ENCODE measurements around the gene IFI30. TPM values are rescaled to one million over a fixed set of nuclear protein-coding genes. Genes with fewer than 3 reads are reported as not detected.

Gene IFI30
- polyA plus RNA-seq, 6 donors from 2014 or later: 107 to 293 (median 206) TPM

DNA sequence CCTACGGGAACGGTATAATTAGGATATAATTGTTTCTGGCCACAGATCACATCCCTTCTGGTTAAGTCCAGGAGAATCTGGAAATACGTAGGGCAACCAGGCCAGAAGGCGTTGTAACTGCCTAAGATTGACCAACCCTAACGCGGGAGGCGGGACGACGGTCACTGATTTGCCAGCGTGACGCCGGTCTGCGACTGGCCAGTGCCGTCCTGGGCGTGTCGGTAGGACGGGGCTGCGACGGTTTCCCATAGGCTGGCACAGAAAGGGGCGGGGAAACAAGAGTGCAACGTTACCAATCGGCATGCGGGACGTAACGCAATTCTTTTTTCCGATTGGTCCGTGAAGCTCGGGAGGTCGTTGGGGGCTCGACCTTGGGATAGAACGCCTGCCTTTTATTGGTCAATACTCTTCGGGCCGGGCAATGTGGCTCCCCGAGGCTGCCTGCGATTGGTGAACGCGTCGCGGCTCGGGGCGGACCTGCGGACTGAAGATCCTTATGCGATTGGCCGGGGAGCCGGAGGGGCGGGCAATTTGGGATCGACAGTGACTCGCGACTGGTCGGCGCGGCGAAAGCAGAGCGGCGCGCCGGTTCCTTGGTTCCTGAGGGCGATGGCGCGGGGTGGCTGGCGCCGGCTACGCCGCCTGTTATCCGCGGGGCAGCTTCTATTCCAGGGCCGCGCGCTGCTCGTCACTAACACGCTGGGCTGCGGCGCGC lies 19.2 kb downstream of the IFI30 start, which contains the start of gene MPV17L2:
MPV17L2 (plus strand) TSS at position 546 of the 715 bp plus-strand sequence; CDS start at position 610, 64 bp downstream.
- peak within 1 kb of the TSS; percentile 89 to 99 (median 98) for H3K27ac Mint-ChIP-seq

DNA sequence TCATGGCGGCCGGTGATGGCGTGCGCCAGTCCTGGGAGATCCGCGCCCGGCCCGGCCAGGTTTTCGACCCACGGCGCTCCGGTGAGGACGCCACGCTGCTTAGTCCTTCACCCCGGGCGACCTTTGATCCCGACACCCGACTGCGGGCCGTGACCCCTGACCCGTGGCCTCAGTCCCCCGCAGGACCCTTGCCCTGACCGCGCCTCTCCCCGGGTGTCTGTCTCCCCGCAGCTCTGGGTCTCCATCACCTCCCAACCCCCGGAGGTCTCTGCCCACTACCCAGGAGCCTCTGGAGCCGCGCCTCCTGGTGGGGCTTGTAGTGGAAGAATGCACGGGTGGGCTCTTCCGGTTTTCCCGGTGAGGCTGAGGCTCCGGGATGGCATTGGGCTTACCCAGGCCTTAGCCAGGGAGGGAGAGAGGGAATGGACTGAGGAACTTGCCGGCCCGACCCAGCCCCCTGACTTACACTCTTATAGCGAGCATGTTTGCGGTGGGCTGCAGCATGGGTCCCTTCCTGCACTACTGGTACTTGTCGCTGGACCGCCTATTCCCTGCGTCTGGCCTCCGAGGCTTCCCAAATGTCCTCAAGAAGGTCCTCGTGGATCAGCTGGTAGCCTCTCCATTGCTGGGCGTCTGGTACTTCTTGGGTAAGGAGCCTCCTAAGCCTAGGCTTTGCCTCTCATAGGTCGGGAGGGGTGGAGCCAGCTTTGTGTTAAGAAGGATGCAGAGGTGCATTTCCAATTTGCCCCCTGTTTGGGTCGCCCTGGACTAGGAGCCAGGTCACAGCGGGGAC lies 20.0 kb downstream of the IFI30 start:
- Mint-ChIP-seq H3K27ac (peak overlapping the region; percentile 70 to 99 (median 98)), H3K4me3 (peak overlapping the region; percentile 85 to 97 (median 90)), H3K4me1 (peaks cover 25 to 48% (median 29%) of the 10 kb centered on the region in 3 donors), H3K27me3 (no peaks in the 10 kb centered on the region), H3K36me3 (peaks cover 0 to 8% of the 10 kb centered on the region in 2 donors), H3K9me3 (no peaks in the 10 kb centered on the region)
- no peak for ATAC-seq (ENCODE audit: low read depth in 2 of 2)
- no peak for DNase-seq

More for the DNA sequence above, 19.2 kb downstream of the IFI30 start, which contains the start of gene MPV17L2:
- DNase-seq: peak; percentile 99
- H3K9me3 Mint-ChIP-seq: no peaks in the 10 kb centered on the region
- H3K27me3 Mint-ChIP-seq: no peaks in the 10 kb centered on the region
- H3K4me3 Mint-ChIP-seq: peak within 1 kb of the TSS; percentile 85 to 97 (median 90)
- H3K4me1 Mint-ChIP-seq: peaks cover 25 to 47% (median 25%) of the 10 kb centered on the region in 3 donors
- ATAC-seq (ENCODE audit: low read depth in 2 of 2): peak; percentile 80 to 81
- peaks cover 0 to under 1% of the 10 kb centered on the region in 2 donors for H3K36me3 Mint-ChIP-seq

DNA sequence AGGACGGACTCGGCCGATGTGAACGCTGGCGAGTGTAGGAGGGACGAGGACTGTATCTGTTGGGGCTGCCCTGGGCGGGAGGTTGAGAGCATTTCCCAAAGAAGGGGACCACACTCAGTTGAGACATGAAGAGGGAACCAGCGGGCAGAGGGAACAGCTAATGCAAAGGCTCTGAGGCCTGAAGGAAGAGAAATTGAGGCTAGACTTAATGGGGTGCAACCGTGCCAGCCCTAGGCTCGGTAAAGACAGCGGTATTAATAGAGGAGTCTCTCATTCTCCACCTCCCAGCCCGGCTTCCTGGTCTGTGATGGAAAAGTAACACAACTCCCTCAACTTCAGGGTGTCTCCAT lies 20.5 kb downstream of the IFI30 start:
- Mint-ChIP-seq H3K4me1 (peaks cover 25 to 45% (median 29%) of the 10 kb centered on the region in 3 donors), H3K36me3 (peaks cover 0 to 11% of the 10 kb centered on the region in 2 donors), H3K4me3 (peak overlapping the region; percentile 85 to 97 (median 90)), H3K27ac (peak overlapping the region in 4 of 6 donors; percentile 78 to 88 (median 82)), H3K9me3 (no peaks in the 10 kb centered on the region), H3K27me3 (no peaks in the 10 kb centered on the region)
- ATAC-seq (ENCODE audit: low read depth in 2 of 2) (no peak), DNase-seq (no peak)

DNA sequence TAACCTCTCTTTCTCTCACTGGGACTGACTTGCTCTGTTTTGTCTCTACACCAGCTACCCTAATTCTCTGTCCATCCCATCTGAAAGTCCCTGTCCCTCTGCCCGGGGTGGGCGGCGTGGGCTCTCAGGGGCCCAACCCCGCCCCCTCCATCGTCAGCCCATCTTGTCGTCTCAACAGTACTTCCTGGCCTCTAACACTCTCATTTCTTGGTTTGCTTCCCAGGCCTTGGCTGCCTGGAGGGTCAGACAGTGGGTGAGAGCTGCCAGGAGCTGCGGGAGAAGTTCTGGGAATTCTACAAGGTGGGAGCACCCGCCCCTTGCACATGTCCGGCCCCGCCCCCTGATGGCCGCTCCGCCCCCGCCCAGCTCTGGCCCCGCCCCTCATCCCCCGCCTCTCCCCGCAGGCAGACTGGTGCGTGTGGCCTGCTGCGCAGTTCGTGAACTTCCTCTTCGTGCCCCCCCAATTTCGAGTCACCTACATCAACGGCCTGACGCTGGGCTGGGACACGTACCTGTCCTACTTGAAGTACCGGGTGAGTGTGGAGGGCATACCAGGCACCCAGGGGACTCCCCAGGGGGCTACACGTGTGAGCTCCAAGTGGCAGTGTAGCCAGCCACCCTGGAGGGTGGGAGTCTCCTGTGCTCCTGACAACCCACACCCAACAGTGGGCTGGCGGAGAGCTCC lies 21.1 kb downstream of the IFI30 start:
- peak overlapping the region; percentile 85 to 97 (median 90) for H3K4me3 Mint-ChIP-seq
- peaks cover 25 to 43% (median 29%) of the 10 kb centered on the region in 3 donors for H3K4me1 Mint-ChIP-seq
- DNase-seq: no peak
- peak overlapping the region; percentile 28 to 88 (median 78) for H3K27ac Mint-ChIP-seq
- H3K36me3 Mint-ChIP-seq: peaks cover 0 to 11% of the 10 kb centered on the region in 2 donors
- no peaks in the 10 kb centered on the region for H3K9me3 Mint-ChIP-seq
- no peak for ATAC-seq (ENCODE audit: low read depth in 2 of 2)
- H3K27me3 Mint-ChIP-seq: no peaks in the 10 kb centered on the region

DNA sequence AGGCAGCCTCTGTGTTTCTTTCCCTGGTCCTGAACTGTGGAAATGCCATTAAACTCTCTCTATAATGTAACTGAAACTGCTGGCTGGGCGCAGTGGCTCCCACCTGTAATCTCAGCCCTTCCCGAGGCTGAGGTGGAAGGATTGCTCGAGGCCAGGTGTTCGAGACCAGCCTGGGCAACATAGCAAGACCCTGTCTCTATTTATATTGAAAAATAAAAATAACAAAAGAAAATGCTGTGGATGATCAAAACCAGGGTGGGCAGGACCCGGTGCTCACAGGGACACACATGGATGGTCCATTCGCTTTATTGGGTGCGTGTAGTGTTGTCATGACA lies 22.9 kb downstream of the IFI30 start:
- H3K27me3 Mint-ChIP-seq: no peaks in the 10 kb centered on the region
- H3K36me3 Mint-ChIP-seq: peaks cover 0 to 11% of the 10 kb centered on the region in 2 donors
- H3K4me1 Mint-ChIP-seq: peaks cover 26 to 35% (median 29%) of the 10 kb centered on the region in 3 donors
- peak overlapping the region in 3 of 8 donors; percentile 37 to 80 (median 65) for H3K4me3 Mint-ChIP-seq
- DNase-seq (no peak), ATAC-seq (ENCODE audit: low read depth in 2 of 2) (no peak)
- H3K27ac Mint-ChIP-seq: peak overlapping the region in 4 of 6 donors; percentile 53 to 79 (median 70)
- H3K9me3 Mint-ChIP-seq: no peaks in the 10 kb centered on the region

DNA sequence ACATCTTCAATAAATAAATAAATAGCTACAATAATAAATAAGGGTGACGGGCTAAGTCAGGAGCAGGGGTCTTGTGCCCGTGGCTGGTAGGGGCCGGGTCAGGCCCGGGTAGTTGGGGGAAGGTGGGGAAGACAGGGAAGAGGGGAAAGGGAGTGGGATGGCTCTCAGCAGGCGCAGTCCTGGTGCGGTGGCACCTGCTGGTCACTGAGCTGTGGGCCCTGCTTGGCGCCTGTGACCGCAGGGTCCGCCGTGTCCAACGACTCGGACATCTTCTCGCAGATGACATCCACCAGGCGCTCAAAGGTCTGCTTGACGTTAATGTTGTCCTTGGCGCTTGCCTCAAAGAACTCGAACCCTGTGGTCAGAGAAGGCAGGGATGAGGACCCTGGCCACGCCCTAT lies 23.7 kb downstream of the IFI30 start:
- Mint-ChIP-seq H3K36me3 (peaks cover 0 to 11% of the 10 kb centered on the region in 2 donors), H3K4me3 (peak overlapping the region in 1 of 8 donors; percentile 77), H3K27me3 (no peaks in the 10 kb centered on the region), H3K4me1 (peaks cover 26 to 30% (median 27%) of the 10 kb centered on the region in 3 donors), H3K9me3 (no peaks in the 10 kb centered on the region), H3K27ac (no peak overlapping the region)
- DNase-seq (no peak), ATAC-seq (ENCODE audit: low read depth in 2 of 2) (no peak)

DNA sequence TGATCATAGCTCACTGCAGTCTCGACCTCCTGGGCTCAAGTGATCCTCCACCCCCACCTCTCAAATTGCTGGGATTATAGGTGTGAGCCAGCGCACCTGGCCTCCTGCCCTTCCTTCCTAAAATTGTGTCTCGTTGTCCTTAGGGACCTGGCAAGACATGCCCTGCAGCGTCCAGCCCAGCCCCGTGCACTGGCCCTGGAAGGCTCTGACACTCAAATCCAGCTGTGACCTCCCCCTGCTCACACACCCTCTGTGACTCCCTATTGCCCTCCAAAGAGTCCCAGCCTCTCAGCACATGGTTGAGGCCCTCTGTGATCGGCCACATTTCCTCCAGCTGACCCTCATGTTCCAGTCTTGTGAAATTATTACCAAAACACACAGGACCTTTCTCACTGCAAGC lies 24.3 kb downstream of the IFI30 start:
- Mint-ChIP-seq H3K4me1 (peaks cover 26 to 30% (median 28%) of the 10 kb centered on the region in 3 donors), H3K27ac (peak overlapping the region in 2 of 6 donors; percentile 56 to 88), H3K36me3 (peaks cover 0 to 11% of the 10 kb centered on the region in 2 donors)

DNA sequence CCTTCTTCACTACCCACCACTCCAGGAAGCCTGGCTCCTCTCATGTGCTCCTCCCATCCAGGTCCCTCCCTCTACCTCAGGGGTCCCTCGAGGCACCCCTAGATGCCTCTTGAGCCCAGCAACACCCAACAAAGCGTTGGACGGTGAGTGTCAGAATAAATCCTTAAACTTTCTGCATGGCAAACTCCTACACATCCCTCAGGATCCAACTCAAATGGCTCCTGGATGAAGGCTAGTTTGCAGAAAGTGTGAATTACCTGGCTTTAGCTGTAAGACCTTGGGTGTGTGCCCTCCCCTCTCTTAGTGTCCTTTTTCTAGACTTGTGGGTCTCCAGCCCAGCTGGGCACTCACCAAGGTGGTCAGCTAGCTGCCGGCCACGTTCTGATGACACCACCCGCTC lies 24.8 kb downstream of the IFI30 start:
- Mint-ChIP-seq H3K4me1 (peaks cover 28 to 32% (median 31%) of the 10 kb centered on the region in 3 donors), H3K9me3 (no peaks in the 10 kb centered on the region), H3K36me3 (peaks cover 0 to 11% of the 10 kb centered on the region in 2 donors), H3K4me3 (peak overlapping the region in 2 of 8 donors; percentile 47 to 58), H3K27me3 (no peaks in the 10 kb centered on the region), H3K27ac (peak overlapping the region in 3 of 6 donors; percentile 12 to 56 (median 17))
- no peak for ATAC-seq (ENCODE audit: low read depth in 2 of 2)
- DNase-seq: no peak

More for the DNA sequence above, 24.3 kb downstream of the IFI30 start:
- H3K9me3 Mint-ChIP-seq: no peaks in the 10 kb centered on the region
- ATAC-seq (ENCODE audit: low read depth in 2 of 2) (no peak), DNase-seq (no peak)
- no peaks in the 10 kb centered on the region for H3K27me3 Mint-ChIP-seq
- peak overlapping the region in 2 of 8 donors; percentile 47 to 58 for H3K4me3 Mint-ChIP-seq

DNA sequence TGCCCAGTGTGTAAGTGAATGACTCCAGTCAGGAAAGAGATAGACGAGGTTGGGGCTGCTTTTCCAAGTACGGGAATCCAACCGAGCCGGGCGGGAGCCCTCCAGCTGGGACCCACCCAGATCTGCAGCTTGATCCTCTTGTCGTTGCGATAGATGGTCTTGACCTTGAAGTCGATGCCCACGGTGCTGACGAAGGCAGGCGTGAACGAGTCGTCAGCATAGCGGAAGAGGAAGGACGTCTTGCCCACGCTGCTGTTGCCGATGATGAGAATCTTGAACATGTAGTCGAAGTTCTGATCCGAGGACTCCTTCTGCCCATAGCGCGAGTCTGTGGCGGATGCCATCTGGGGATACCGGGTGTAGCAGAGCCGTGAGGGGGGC lies 28.8 kb downstream of the IFI30 start:
- ATAC-seq (ENCODE audit: low read depth in 2 of 2): no peak
- H3K27ac Mint-ChIP-seq: peak overlapping the region in 4 of 6 donors; percentile 56 to 98 (median 78)
- peaks cover 0 to 11% of the 10 kb centered on the region in 2 donors for H3K36me3 Mint-ChIP-seq
- peak overlapping the region; percentile 75 to 97 (median 79) for H3K4me3 Mint-ChIP-seq
- no peak for DNase-seq
- no peaks in the 10 kb centered on the region for H3K9me3 Mint-ChIP-seq
- no peaks in the 10 kb centered on the region for H3K27me3 Mint-ChIP-seq
- peaks cover 23 to 35% (median 28%) of the 10 kb centered on the region in 3 donors for H3K4me1 Mint-ChIP-seq

DNA sequence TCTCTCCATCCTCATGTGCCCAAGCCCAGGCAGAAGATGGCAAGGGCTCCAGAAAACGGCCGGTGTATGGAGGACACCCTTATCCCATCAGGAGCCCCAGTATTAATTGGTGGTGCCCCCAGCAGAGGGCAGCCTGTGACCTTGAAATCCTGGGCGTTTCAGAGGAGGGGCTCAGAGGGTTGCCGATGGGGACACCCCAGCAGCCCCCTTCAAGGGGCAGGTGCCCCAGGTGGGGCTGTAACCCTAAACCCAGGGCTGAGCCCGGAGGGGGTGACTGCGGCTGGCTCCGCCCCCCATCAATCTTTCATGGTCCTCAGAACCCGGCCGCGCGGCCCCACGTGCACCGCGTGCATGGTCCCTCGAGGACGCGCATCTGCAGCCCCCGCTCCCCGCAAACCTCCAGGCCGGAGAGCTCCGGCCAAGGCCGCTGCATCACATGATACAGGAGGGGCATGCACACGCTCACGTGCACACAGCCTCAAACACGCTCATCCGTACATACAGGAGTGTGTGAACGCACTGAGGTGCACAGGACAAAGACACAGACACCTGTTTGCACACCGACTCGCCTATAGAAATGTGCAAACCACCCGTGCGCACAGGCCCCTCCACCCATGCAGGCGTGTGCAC lies 29.3 kb downstream of the IFI30 start:
- ATAC-seq (ENCODE audit: low read depth in 2 of 2) (no peak), DNase-seq (no peak)
- Mint-ChIP-seq H3K36me3 (peaks cover 0 to 10% of the 10 kb centered on the region in 2 donors), H3K4me1 (peaks cover 23 to 35% (median 27%) of the 10 kb centered on the region in 3 donors), H3K4me3 (peak overlapping the region; percentile 87 to 98 (median 96)), H3K27me3 (no peaks in the 10 kb centered on the region), H3K9me3 (no peaks in the 10 kb centered on the region), H3K27ac (peak overlapping the region; percentile 56 to 100 (median 98))

DNA sequence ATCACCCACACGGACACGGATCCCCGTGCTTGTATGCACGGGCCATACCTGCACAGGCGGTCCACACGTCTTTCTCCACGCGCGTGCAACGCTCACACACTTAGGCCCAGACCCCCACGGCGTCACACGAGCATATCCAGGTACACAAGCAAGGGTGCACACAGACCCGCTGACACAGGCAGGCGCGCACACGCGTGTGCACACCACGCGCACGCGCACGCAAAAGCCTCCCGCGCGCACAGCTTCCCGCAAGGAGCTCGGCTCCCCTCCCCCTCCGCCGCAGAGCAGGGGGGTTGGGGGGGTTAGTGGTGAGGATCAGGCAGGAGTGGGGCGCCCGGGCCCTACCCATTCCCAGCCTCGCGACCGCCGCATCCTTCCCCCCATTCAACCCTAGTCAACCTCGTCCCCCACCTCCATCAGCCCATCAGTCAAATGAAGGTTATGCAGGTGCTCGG lies 29.8 kb downstream of the IFI30 start:
- DNase-seq: no peak
- H3K27ac Mint-ChIP-seq: peak overlapping the region; percentile 94 to 100 (median 98)
- no peaks in the 10 kb centered on the region for H3K9me3 Mint-ChIP-seq
- no peaks in the 10 kb centered on the region for H3K27me3 Mint-ChIP-seq
- H3K4me3 Mint-ChIP-seq: peak overlapping the region; percentile 87 to 98 (median 96)
- peaks cover 21 to 35% (median 23%) of the 10 kb centered on the region in 3 donors for H3K4me1 Mint-ChIP-seq
- ATAC-seq (ENCODE audit: low read depth in 2 of 2): peak; percentile 13 to 14
- peaks cover 0 to 5% of the 10 kb centered on the region in 2 donors for H3K36me3 Mint-ChIP-seq

DNA sequence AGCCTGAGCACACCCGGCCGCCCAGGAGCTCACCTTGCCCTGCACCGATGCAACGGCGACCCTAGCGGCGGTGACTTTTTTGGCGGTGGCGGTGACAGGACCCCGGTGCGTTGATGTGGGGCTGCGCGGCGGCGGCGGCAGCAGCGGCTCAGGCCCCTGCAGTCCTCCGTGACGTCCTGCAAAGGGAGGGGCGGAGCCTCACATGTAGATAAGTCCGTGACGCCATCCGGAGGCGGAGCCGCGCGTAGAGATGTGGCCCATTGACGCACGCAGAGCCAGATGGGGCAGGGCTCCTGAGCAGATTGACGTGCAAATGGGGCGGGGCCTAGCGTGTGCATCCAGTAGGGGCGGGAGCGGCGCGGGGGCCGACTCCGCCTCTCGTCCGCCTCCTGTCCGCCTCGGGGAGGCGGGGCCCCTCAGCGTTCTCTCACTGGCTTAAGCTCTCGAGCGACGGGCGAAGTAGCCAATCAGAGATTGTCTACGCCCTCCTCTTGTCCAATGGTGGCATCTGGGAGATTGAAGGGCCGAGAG lies 30.3 kb downstream of the IFI30 start, which contains the start of gene RAB3A:
RAB3A (minus strand) TSS at position 180 of the 531 bp plus-strand sequence. CDS start 1,302 bp downstream, outside the sequence.
- H3K27me3 Mint-ChIP-seq: no peaks in the 10 kb centered on the region
- peak within 1 kb of the TSS; percentile 87 to 98 (median 97) for H3K4me3 Mint-ChIP-seq
- H3K4me1 Mint-ChIP-seq: peaks cover 19 to 35% (median 23%) of the 10 kb centered on the region in 3 donors
- peak within 1 kb of the TSS; percentile 95 to 100 (median 99) for H3K27ac Mint-ChIP-seq
- no peaks in the 10 kb centered on the region for H3K36me3 Mint-ChIP-seq
- DNase-seq: peak; percentile 99
- no peaks in the 10 kb centered on the region for H3K9me3 Mint-ChIP-seq
- peak; percentile 81 to 84 for ATAC-seq (ENCODE audit: low read depth in 2 of 2)

Measured in naive B cell (primary cell).